Fibroblast of upper back skin (primary cell): ENCODE data around the gene IFIT2.
"Not testable (repeated sequence)": the region's sequence is repeated elsewhere in the genome, so short reads cannot be mapped to it uniquely, and the experiment has no call there.

Source experiments
- DNase-seq: peaks from one replicate; pipeline ENCODE4 v3.0.0-alpha.2; 2013

The IFIT2 gene

GRCh38 chr10:89309156-89310055 lies 7.6 kb downstream of the IFIT2 start:
- DNase-seq: no peak

DNA sequence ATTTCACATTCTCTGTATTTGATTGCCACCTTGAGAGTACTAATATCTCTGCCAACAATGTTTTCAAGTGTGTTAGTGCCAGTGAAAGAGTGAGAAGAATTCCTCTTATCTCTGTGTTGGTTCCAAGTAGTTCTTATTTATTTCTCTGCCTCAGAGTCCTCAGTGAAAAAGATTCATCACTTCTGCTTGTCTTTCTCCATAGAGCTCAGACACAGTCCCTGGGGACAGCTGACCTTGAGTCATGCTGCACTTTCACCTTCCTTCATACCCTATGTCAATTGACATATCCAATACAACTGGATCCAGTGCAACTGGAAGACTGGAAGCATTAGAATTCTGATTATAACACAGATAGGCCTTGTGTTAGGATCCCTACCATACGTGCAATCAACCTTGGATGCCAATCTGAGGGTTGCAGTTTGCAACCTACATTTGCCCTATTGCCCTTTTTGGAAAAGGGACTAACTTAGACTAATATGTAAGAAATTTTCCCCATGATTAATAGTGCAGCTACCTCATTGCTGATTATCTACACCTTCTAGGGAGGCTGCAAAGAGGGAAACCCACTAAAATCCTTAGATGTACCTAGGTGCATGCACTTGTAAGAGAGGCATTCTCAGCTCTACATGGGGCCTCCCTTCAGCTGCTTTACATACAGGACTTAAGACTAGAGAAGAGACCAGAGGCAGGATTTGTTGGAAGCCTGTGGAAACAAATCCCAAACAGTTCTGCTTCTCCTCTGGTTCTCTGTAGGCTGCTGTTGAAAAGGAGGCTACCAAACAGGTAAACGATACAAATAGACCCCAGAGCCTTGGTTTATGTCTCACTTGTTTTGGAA lies 8.4 kb downstream of the IFIT2 start:
- DNase-seq: no peak

DNA sequence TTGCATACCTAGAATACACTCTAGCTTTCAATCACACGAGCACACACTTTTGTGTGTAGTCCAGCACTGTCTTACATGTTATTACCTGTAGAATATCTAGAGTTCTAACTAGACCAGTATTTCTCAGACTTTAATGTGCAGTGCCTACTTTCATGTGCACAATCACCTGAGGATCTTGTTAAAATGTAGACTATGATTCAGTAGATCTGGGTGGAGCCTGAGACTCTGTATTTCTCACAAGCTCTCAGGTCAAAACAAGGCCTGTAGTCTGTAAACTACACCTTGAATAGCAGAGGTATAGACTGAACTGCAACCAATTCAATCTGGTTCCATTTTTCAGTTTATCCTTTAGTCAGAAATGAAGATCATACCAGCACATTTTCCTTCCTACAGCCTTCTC lies 11.1 kb downstream of the IFIT2 start:
- no peak for DNase-seq

GRCh38 chr10:89314676-89315075 lies 12.8 kb downstream of the IFIT2 start:
- DNase-seq: no peak

GRCh38 chr10:89318047-89318446 lies 16.2 kb downstream of the IFIT2 start:
- not testable (repeated sequence) for DNase-seq

DNA sequence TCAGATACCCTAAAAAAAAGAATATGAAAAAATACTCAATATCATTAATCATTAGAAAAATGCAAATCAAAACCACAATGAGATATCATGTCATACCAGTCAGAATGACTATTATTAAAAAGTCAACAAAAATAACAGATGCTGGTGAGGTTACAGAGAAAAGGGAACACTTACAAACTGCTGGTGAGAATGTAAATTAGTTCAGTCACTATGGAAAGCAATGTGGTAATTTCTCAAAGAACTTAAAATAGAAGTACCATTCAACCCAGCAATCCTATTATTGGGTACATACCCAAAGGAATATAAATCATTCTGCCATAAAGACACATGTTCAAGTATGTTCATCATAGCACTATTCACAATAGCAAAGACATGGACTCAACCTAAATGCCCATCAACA lies 23.2 kb downstream of the IFIT2 start:
- not testable (repeated sequence) for DNase-seq

DNA sequence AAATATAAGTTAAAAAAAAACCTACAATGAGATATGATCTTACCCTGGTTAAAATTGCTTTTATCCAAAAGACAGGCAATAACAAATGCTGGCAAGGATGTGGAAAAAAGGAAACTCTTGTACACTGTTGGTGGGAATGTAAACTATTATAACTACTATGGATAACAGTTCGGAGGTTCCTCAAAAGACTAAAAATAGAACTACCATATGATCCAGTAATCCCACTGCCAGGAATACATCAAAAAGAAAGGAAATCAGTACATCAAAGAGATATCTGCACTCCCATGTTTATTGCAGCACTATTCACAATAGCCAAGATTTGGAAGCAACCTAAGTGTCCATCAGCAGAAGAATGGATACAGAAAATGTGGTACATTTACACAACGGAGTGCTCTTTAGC lies 24.0 kb downstream of the IFIT2 start:
- DNase-seq: not testable (repeated sequence)

GRCh38 chr10:89327803-89328441 lies 26.1 kb downstream of the IFIT2 start, which contains the start of gene IFIT3:
IFIT3 (plus strand) TSS chr10:89327997; CDS start chr10:89328074, 77 bp downstream.
- DNase-seq: peak; percentile 98

DNA sequence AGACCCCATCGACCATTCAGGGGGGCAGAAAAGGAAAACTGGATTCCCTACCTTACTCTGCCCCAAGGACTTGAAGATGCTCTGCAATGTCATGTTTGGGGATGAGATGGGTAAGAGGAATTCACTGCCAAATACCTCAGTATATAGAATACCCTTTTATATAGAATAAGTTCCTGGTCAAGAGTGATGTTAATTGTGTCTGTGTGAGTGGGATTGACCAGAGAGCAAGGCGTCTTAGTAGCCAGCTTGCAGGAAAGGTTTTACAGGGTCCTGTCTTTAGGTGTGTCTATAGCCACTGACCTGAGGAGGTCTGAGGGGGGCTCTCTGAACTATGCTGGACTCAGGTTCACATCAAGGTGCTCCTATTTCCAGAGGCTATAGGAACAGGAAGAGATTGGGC lies 27.3 kb downstream of the IFIT2 start:
- DNase-seq: no peak

- not testable (repeated sequence) for DNase-seq
These were observed 28.2 kb downstream of the IFIT2 start for GRCh38 chr10:89330014-89330413.

DNA sequence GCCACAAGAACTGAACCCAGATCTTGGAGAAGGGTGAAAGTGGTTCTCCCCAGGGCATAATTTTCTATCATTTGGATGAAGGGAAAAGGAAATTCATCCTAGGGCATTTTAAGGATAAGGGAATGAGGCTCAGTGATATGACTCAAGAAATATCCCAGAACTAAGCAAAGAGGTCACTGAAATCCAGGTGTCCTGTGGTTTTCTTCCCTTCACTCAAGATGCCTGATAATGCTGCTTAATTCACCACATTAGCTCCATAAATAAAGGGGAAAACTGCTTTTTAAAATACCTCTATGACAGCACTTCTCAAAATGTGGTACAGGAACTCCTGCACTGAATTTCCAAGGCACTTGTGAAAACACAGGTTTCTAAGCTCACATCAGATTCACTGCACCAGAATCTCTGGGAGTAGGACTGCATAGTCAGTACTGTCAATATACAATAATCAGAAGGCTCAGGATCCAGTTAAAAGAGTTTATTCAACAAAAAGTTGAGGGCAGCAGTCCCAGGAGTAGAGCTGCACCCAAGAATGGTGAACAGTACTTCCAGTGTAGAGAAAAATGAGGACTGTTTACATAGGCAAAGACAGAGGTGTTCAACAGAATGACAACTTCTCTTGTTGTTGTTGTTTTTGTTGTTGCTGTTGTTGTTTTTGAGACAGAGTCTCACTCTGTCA lies 28.8 kb downstream of the IFIT2 start:
- peak; percentile 42 for DNase-seq

GRCh38 chr10:89331487-89332122 lies 29.8 kb downstream of the IFIT2 start:
- DNase-seq: not testable (repeated sequence)

DNA sequence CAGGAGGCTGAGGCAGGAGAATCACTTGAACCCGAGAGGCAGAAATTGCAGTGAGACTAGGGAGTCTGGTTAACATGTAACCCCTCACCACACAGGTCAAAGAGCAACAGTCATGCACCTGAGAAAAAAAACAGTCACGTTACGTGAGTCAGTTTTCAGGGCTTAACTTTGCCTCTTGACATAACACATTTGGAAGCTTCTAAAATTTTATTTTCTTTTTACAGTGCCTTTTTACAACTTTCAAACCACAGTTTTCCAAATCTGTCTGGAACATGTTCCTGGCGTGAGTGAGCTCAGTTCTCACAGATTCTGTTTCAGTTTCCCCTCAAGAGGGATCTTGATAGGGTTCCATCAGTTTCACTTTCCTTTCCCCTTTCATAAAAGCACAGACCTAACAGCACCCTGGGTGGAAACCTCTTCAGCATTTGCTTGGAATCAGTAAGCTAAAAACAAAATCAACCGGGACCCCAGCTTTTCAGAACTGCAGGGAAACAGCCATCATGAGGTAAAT lies 30.3 kb downstream of the IFIT2 start:
- peak; percentile 59 for DNase-seq

DNA sequence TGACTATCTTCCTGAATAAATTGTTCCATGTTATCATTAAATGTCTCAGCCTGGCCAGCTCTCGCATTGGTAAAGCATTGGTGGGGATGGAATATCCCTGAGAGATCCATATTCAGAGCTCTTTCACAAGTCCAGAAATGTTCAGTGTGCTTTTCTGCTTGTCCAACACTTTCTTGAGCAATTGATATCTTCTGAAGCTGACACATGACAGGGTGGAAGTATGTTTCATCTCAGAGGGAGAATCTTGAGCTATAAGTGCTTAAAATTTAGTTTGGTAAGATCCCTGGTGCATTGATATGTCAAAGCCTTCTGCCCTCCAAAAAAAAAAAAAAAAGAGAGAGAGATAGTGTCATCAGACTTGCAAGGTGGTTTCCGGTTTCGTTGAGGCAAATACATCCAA lies 33.4 kb downstream of the IFIT2 start:
- no peak for DNase-seq

DNA sequence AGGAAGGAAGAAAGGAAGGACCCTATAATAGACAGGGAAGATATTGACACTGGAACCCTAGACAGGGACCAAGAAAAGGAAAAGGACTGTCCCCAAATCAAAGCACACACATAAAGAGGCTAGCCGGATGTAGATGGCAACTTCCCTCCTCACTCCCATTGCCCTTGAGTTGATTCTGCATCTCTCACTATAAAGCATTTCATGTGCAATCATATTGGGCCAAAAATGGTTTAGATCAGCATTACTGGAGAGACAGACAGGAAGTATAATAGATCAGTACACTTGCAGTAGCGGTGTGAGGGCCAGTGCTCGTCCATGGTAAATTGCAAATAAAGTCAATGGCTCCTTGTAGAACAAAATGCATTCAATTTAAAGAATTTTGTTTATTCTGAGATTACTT lies 34.4 kb downstream of the IFIT2 start:
- DNase-seq: no peak

DNA sequence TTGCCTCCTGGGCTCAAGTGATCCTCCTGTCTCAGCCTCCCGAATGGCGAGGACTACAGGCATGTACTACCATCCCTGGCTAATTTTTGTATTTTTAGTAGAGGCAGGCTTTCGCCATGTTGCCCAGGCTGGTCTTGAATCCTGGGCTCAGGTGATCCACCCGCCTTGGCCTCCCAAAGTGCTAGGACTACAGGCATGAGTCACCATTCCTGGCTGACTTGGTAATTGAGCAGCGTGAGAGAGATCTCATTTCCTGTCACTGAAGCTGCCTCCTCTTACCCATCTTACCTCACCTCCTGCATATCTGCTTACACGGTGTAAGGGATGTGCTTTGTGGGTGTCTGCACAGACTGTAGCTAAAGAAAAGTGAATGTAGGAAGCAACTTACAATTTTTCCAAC lies 35.6 kb downstream of the IFIT2 start:
- DNase-seq: peak; percentile 52

DNA sequence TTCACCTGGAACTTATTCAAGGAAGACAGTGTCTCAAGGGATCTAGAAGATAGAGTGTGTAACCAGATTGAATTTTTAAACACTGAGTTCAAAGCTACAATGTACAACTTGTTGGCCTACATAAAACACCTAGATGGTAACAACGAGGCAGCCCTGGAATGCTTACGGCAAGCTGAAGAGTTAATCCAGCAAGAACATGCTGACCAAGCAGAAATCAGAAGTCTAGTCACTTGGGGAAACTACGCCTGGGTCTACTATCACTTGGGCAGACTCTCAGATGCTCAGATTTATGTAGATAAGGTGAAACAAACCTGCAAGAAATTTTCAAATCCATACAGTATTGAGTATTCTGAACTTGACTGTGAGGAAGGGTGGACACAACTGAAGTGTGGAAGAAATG lies 36.9 kb downstream of the IFIT2 start:
- no peak for DNase-seq

DNA sequence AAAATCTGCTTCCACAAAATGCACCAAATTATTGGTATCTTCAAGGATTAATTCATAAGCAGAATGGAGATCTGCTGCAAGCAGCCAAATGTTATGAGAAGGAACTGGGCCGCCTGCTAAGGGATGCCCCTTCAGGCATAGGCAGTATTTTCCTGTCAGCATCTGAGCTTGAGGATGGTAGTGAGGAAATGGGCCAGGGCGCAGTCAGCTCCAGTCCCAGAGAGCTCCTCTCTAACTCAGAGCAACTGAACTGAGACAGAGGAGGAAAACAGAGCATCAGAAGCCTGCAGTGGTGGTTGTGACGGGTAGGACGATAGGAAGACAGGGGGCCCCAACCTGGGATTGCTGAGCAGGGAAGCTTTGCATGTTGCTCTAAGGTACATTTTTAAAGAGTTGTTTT lies 38.0 kb downstream of the IFIT2 start:
- DNase-seq: no peak

GRCh38 chr10:89341649-89342048 lies 39.8 kb downstream of the IFIT2 start:
- DNase-seq: no peak

DNA sequence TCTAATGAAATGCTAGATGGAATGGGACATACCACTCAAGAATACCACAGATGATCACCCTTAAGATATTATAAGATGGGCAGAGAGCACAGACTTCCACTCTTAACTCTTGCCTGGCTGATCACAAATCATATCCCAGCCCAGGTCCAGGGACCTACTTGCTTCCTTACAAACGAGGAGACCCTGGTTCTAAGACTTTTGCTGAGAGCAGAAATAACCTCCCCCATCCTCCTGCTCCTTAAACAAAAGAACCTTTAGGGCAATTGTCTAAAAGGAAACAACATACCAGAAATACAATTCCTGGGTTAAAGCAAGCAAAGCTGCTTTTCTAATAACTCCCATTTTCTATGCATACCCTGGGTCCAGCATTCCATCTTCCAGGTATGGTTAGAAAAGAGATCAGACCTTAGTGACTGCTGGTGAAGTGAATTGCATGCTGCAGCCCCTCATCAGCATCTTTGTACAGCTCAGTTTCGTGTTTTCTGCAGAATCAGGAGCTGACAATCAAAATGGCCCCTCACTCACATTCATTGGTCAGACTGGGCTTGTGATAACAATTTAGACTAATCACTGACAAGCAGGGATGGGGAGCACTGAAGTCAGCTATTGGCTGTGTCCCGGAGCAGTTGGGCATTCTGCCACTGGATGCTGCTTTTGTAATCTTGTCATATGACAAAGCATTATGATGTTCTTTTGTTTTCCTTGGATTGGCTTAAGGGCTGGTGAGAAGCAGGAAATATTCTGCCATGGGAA lies 40.5 kb downstream of the IFIT2 start:
- DNase-seq: peak; percentile 73

- DNase-seq: no peak
These were observed 41.4 kb downstream of the IFIT2 start for GRCh38 chr10:89343089-89343767.
